HCT116 (cell line): ENCODE measurements around the gene ASAP3.

ENCODE experiments used
- ATF3 ChIP-seq: IDR thresholded peaks from 2 replicates; pipeline ENCODE4 v1.6.1; 2012
- CBX3 ChIP-seq: IDR thresholded peaks from 2 replicates; pipeline ENCODE4 v1.6.1; 2012; ENCODE audit warnings: low read depth
- CTCF ChIP-seq, 3 experiments: fragments of 200-600 bp in 1 of 3; sonication (generic) in 1 of 3; IDR thresholded peaks in 2 of 3; conservative IDR thresholded peaks in 1 of 3; 2 replicates each; pipeline ENCODE4 v1.5.1; 2012 to 2017; ENCODE audit warnings: low read depth in 2 of 3, low read length in 2 of 3, antibody characterized with exemption in 1 of 3, borderline replicate concordance in 1 of 3, control low read depth in 1 of 3, mild to moderate bottlenecking in 1 of 3, mixed read lengths in 1 of 3, mixed run types in 1 of 3, moderate library complexity in 1 of 3; ENCODE audit not compliant: insufficient read depth in 1 of 3
- EZH2 ChIP-seq: fragments of 200-600 bp; sonication (generic); IDR thresholded peaks from 2 replicates; pipeline ENCODE4 v1.6.1; 2017; ENCODE audit warnings: antibody characterized with exemption, mixed run types
- JUND ChIP-seq: IDR thresholded peaks from 2 replicates; pipeline ENCODE4 v1.6.1; 2012
- MAX ChIP-seq: IDR thresholded peaks from 2 replicates; pipeline ENCODE4 v1.6.1; 2012
- TCF7L2 ChIP-seq: IDR thresholded peaks from 2 replicates; pipeline ENCODE4 v1.7.0; 2011; ENCODE audit warnings: borderline replicate concordance, inconsistent platforms; ENCODE audit not compliant: insufficient read depth, insufficient read length; ENCODE audit errors: extremely low read depth
- ZBTB33 ChIP-seq: IDR thresholded peaks from 2 replicates; pipeline ENCODE4 v1.6.1; 2011; ENCODE audit warnings: mild to moderate bottlenecking, low read length, moderate library complexity; ENCODE audit not compliant: insufficient replicate concordance; ENCODE audit errors: extremely low read depth
- ZFX ChIP-seq: fragments of 450-650 bp; IDR thresholded peaks from 2 replicates; pipeline ENCODE4 v1.6.1; 2017

GRCh38 chr1:23502951-23503350 is 19.0 kb upstream of the ASAP3 start:
- TF ChIP-seq JUND, result no peak
- no peak for TF ChIP-seq ZFX
- no peak for TF ChIP-seq CTCF (IDR thresholded peaks at IDR 0.05 in 2 of 3, conservative IDR thresholded peaks at IDR 0.05 in 1 of 3; ENCODE audit: borderline replicate concordance in 1 of 3, insufficient read depth in 1 of 3, low read depth in 2 of 3, low read length in 2 of 3)
- no peak for TF ChIP-seq CBX3
- TF ChIP-seq MAX, result no peak
- TF ChIP-seq TCF7L2, result no peak
- TF ChIP-seq EZH2, result no peak
- TF ChIP-seq ATF3, result no peak
- TF ChIP-seq ZBTB33, result no peak
